Measurements from ENCODE around the gene ALKBH3. TPM values are rescaled to one million over a fixed set of nuclear protein-coding genes. Genes with fewer than 3 reads are reported as not detected.

ALKBH3 gene
- total RNA-seq, 1 experiment from 2014 or later: 18.8 TPM

DNA sequence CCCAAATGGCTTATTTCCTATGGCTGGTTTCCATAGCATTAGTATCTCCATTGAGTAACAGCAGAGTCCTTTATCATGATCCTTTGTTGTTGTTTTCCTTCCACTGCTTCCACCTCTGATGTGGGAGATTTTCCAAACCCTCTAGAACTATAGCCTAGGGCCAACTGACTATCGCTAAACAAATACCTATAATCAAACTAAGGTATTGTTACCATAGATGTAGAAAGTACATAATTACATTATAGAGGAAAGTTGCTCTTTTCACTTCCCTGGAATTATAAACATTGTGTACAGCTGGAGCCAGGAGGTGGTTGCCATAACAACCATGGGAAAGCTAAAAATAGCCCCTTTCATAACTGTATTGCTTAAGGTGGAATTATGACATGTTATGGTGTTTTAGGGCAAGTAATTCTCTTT, 47.0 kb upstream of the ALKBH3 start:
- H3K36me3 Mint-ChIP-seq (ENCODE audit: insufficient read depth in 1 of 3, low read depth in 3 of 3): peaks cover 3 to 15% (median 5%) of the 10 kb centered on the region in 3 experiments; a peak in 6 of 7 replicates
- Histone ChIP-seq H4K5ac (ENCODE audit: insufficient read length, low read depth, low read length) (no peak overlapping the region), H3K4ac (ENCODE audit: low read depth, low read length) (no peak overlapping the region), H3K4me2 (ENCODE audit: insufficient read depth, insufficient read length, low read length) (no peak overlapping the region), H3K27ac (ENCODE audit: insufficient read length, low read depth, low read length) (no peak overlapping the region), H3K4me1 (ENCODE audit: insufficient read depth, low read length) (no peaks in the 10 kb centered on the region), H3K14ac (ENCODE audit: insufficient read depth, low read length) (no peak overlapping the region), H3K79me2 (ENCODE audit: insufficient read depth, low read length) (no peaks in the 10 kb centered on the region), H2BK20ac (ENCODE audit: low read depth, low read length, poor library complexity, severe bottlenecking) (no peak overlapping the region), H2AK5ac (ENCODE audit: insufficient read length, low read length) (no peak overlapping the region), H3K23ac (ENCODE audit: insufficient read length, low read depth, low read length) (no peak overlapping the region), H2BK15ac (ENCODE audit: low read depth, low read length) (no peak overlapping the region), H4K91ac (ENCODE audit: insufficient read length, low read depth, low read length) (no peak overlapping the region), H3K18ac (ENCODE audit: insufficient read length, low read depth, low read length) (no peak overlapping the region), H3K27me3 (ENCODE audit: insufficient read depth, low read length) (no peaks in the 10 kb centered on the region), H3K9me3 (ENCODE audit: control insufficient read depth, low read depth, low read length) (no peaks in the 10 kb centered on the region), H3K23me2 (ENCODE audit: insufficient read length, low read depth, low read length, poor library complexity, severe bottlenecking) (no peaks in the 10 kb centered on the region), H3T11ph (ENCODE audit: low read length) (no peak overlapping the region), H3K79me1 (ENCODE audit: insufficient read depth, low read depth, low read length, poor library complexity, severe bottlenecking) (no peaks in the 10 kb centered on the region), H4K20me1 (ENCODE audit: control insufficient read depth, insufficient read depth, insufficient read length) (no peaks in the 10 kb centered on the region), H2BK12ac (ENCODE audit: insufficient read length, low read depth, low read length) (no peak overlapping the region), H2AFZ (ENCODE audit: low read length) (no peak overlapping the region), H2BK5ac (ENCODE audit: insufficient read length, low read length) (no peak overlapping the region), H3K56ac (ENCODE audit: insufficient read length, low read depth, low read length) (no peak overlapping the region), H3K9ac (ENCODE audit: extremely low read depth, insufficient read length, low read length) (no peak overlapping the region), H4K8ac (replicated peaks; ENCODE audit: insufficient read length, low read depth, low read length) (no peak overlapping the region), H2BK120ac (ENCODE audit: low read depth, low read length, poor library complexity, severe bottlenecking) (no peak overlapping the region)
- no peaks in the 10 kb centered on the region for H3K9me3 Mint-ChIP-seq
- no peak overlapping the region for H3K4me3 Mint-ChIP-seq
- no peaks in the 10 kb centered on the region for H3K27me3 Mint-ChIP-seq (ENCODE audit: low read depth)
- no CpG with 5 or more reads among the region's 1 CpG for WGBS (ENCODE audit: extremely low coverage, insufficient read length, low lambda C conversion rate)
- peaks cover 0 to 7% of the 10 kb centered on the region in 2 experiments; a peak in 1 of 4 replicates for H3K4me1 Mint-ChIP-seq
- H3K27ac Mint-ChIP-seq: no peak overlapping the region
- TF ChIP-seq, protein P1, sequence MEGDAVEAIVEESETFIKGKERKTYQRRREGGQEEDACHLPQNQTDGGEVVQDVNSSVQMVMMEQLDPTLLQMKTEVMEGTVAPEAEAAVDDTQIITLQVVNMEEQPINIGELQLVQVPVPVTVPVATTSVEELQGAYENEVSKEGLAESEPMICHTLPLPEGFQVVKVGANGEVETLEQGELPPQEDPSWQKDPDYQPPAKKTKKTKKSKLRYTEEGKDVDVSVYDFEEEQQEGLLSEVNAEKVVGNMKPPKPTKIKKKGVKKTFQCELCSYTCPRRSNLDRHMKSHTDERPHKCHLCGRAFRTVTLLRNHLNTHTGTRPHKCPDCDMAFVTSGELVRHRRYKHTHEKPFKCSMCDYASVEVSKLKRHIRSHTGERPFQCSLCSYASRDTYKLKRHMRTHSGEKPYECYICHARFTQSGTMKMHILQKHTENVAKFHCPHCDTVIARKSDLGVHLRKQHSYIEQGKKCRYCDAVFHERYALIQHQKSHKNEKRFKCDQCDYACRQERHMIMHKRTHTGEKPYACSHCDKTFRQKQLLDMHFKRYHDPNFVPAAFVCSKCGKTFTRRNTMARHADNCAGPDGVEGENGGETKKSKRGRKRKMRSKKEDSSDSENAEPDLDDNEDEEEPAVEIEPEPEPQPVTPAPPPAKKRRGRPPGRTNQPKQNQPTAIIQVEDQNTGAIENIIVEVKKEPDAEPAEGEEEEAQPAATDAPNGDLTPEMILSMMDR (conservative IDR thresholded peaks at IDR 0.05): no peak
- DNase-seq: no peak

Measured in H9 (cell line).